GM21528 (cell line): Measurements from ENCODE around the gene RNASEH2C.
"Not testable (repeated sequence)": the region's sequence is repeated elsewhere in the genome, so short reads cannot be mapped to it uniquely, and the experiment has no call there.

Experiments used
- ATAC-seq: cut with Tn5 transposase; IDR thresholded peaks from one replicate; pipeline ENCODE4 v1.9.1; 2021; ENCODE audit warnings: mild to moderate bottlenecking, moderate library complexity; ENCODE audit not compliant: unreplicated experiment, low FRiP score

The RNASEH2C gene

DNA sequence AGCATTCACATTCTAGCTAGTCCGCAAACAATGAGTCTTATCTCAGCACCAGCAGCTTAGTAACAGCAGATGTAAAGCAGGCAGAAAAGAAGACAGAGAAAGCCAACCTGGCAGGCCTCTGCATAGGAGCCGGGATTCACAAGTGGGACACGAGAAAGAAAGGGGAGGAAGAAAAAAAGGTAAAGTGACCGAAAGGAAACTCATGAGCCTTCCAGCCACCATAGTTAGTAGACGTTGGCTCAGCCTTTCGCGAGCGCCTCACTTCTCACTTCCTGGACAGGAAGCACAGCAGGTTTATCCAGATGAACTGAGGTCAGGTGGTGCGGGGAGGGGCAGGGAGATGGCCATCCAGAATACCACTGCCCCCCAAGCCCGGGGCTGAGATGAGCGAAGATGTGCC is 28.2 kb downstream of the RNASEH2C start:
- no peak for ATAC-seq

DNA sequence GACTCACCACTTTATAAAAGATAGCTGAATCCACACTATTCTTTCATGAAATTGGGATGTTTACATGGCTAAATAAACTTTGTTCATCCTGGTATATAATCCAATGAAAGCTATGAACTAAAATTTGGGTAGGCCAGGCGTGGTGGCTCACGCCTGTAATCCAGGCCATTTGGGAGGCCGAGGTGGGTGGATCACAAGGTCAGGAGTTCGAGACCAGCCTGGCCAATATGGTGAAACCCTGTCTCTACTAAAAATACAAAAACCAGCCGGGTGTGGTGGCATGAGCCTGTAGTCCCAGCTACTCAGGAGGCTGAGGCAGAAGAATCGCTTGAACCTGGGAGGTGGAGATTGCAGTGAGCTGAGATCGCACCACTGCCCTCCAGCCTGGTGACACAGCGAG is 28.8 kb downstream of the RNASEH2C start:
- ATAC-seq, result not testable (repeated sequence)

DNA sequence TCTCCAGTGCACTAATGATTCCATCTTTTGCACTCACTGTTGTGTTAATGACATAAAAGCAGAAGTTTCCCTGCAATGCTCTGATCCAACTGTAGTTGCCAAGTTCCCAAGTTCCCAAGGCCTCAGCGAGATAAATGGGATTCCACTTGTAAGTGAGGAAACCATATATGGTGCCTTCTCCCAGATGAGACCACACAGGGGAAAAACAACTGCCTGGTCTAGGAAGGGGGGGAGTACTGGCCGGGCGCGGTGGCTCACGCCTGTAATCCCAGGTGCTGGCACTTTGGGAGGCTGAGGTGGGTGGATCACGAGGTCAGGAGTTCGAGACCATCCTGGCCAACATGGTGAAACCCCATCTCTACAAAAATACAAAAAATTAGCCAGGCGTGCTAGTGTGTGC is 34.6 kb downstream of the RNASEH2C start:
- ATAC-seq, result no peak

DNA sequence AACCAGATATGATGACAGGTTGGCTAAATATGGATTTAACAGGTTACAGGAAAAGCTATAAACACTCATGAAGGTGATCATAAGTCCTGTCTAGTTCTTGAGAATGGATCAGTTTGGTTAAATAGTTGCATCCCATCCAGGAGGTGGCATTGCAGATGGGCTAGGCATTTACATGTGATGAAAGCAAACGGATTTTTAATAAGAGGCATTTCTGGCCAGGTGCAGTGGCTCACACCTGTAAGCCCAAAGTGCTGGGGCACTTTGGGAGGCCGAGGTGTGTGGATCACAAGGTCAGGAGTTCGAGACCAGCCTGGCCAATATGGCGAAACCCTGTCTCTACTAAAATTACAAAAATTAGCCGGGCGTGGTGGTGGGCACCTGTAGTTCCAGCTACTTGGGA is 37.1 kb downstream of the RNASEH2C start:
- not testable (repeated sequence) for ATAC-seq

DNA sequence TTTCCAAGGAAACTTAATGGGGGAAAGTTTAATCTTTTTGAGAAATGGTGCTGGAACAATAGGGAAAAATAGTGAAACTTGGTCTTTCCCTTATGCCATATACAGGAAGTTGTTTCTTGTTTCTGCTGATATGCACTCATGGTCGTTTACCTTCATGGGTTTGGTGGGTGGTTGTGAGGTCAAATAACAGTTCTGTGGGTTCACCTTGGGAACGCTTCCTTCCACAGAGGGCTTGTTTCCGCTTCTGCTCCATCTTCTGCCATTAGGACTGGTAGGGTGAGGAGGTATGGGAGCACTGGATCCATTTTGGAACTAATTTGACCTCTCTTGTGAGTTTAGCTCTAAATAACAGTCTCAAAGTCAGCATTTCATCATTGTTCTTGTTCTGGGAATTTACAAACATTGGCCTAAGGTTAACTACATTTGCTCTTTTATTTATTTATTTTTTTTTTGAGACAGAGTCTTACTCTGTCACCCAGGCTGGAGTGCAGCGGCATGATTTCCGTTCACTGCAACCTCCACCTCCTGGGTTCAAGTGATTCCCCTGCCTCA is 40.3 kb downstream of the RNASEH2C start:
- no peak for ATAC-seq

DNA sequence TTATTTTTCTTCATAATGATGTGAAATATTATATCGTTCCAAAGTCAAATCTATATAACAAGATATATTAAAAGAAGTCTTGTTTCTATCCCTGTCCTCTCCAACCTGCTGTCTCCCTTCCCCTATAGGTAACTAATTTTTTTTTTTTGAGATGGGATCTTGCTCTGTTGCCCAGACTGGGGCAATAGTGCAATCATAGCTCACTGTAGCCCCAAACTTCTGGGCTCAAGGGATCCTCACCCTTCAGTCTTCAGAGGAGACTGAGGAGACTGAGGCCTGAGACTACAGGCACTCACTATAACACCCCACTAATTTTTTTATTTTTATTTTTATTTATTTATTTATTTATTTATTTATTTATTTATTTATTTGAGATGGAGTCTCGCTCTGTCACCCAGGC is 47.6 kb downstream of the RNASEH2C start:
- ATAC-seq, result no peak

DNA sequence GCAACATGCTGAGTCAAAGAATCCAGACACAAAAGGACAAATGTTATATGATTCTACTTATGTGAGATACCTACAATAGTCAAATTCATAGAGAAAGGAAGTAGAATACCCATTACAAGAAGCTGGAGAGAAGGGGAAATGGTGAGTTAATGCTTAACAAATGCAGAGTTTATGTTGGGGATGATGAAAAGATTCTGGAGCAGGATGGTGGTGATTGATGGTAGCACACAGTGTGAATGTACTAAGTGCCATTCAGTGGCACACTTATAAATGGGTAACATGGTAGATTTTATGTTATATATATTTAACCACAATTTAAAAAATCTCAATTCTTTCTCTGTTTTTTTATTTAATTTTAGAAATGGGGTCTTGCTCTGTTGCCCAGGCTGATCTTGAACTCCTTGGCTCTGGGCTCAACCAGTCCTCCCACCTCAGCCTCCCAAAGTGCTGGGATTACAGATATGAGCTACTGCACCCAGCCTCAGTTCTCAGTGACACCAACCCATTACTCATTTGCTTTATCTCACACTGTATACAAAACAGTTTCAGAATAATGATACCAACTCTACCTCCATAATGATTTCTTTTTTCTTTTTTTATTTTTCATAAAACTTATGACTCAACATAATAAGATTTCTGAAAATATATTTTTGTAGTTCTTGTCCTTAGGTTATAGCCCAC is 48.3 kb downstream of the RNASEH2C start:
- no peak for ATAC-seq
